DMS153 treated with DMSO at 0.1 percent for 48 hours (cell line): Measurements from ENCODE around the gene TMCO6.
"Not testable (repeated sequence)": the region's sequence is repeated elsewhere in the genome, so short reads cannot be mapped to it uniquely, and the experiment has no call there.

ENCODE experiments used
- DNase-seq: peaks from one replicate; lab custom pipeline; 2025; ENCODE audit not compliant: unreplicated experiment; lab: John Stamatoyannopoulos, UW

TMCO6 gene

DNA sequence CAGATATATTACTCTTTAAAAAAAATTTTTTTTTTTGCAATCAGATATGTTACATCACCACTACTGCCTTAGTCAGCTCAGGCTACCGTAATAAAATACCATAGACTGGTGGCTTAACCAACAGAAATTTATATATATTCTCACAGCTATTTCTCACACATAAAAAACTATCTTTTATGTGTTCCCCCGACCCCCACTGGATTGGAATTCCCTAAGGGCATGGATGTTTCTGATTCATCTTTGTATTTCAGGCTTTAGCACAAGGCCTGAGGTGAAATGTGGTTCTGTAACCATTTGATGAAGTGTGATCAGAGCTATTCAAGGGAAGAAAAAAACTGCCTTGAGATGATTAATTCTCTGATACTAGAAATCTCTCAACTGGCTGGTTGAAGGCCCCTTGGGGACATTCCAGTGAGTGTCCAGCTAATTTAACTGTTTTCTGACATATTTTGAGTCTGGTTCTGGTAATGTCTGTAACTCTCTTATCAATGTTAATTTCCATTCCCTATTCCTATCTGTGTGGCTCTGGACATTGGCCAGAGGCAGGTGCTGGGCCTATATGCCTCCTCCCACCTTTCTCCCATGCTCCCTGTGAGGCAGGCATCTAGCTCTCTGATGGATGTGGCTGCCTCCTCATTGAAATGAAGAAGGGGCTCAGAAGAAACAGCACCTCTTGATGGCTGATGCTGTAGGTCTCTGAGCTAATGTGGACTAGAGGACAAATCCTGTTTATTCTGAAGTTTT, 8.8 kb upstream of the TMCO6 start:
- no peak for DNase-seq

DNA sequence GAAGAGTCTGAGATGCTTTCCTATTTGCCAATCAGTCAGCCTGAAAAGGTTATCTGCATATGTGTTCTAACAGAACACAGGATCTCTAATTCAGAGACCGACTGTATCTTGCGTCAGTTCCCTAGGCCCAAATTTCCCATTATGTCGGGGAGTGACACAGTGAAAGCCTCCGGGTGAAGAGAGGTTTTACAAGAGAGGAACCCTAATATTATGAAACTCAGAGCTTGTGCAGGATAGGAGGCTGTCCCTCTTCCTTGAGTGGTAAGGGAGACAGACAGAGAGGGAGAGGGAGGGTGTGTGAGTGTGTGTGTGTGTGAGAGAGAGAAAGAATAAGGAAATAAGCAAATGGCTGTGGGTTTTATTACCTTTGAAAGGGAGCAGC, 8.2 kb upstream of the TMCO6 start:
- DNase-seq, result no peak

GRCh38 chr5:140631831-140632365, 7.4 kb upstream of the TMCO6 start:
- no peak for DNase-seq

GRCh38 chr5:140632366-140633020, 6.8 kb upstream of the TMCO6 start:
- DNase-seq, result no peak

DNA sequence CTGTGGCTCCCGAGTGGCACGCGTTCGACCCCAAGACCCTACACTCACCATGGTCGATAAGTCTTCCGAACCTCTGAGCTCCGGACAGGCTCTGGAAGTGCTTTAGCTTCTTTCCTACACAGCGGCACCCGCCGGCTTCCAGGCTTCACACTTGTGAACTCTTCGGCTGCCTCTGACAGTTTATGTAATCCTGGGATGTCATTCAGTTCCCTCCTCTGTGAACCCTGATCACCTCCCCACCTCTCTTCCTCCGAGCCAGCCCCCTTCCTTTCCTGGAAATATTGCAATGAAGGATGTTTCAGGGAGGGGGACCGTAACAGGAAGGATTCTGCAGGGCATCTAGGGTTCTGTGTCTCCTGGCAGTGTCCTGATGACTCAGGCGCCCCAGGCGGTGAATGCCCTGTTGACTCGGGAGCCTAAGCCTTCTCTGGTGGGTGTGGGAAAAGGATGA, 6.2 kb upstream of the TMCO6 start, which contains the start of gene CD14:
Gene CD14, minus strand, starts transcription at position 155 of the 451 bp plus-strand sequence. Its CDS starts 104 bp downstream, at position 51.
- DNase-seq, result no peak

- DNase-seq, result no peak
Observed at GRCh38 chr5:140633501-140633900, 5.8 kb upstream of the TMCO6 start.

DNA sequence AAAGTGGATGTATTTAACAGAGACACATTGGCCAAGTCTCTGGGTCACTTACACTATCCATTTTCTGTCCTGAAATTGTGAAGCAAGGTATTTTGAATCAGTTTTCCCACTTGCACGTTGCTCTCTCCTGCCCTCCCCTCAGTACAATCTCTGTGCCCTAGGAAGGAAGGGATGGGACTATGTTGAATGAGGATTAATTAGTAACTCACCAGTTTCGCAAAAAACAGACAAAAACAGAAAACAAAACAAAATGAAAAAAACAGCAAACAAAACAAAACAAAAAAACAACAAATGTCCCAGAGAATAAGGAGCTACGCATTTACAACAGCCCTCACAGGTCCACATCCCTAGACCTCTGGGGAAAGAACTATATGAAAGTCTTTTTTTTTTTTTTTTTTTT, 5.1 kb upstream of the TMCO6 start:
- no peak for DNase-seq

- no peak for DNase-seq
Observed at GRCh38 chr5:140635291-140636257, 3.7 kb upstream of the TMCO6 start.

DNA sequence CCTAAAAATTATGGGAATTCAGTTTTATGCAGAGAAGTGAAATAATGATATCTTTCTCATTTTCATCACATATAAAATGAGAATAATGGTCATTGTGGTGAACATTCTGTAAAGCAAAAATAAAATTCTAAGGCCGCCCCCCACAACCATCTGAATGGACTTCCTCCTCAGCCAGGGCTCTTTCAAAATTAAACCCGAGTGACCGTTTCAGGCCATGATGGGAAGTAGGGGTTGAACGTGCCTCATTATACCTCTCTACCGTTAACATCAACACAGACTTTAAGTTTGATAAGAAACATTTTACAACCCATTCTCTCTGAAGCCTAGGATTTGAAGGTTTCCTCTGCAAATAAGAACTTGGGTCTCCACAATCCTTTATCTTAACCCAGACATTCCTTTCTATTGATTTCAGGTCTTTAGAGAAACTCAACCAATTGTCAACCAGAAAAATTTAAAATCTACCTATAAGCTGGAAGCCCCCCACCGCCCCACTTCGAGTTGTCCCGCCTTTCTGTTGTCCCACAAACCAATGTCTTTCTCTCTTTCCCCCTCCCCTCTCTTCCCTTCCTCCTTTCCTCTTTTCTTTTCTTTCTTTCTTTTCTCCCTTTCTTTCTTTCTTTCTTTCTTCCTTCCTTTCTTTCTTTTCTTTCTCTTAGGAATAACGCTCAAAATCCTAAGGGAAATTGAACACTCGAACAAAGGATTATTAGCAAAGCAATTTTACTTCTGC, 1.7 kb upstream of the TMCO6 start:
- DNase-seq, result no peak

GRCh38 chr5:140638898-140639147, 428 bp upstream of the TMCO6 start:
- not testable (repeated sequence) for DNase-seq

DNA sequence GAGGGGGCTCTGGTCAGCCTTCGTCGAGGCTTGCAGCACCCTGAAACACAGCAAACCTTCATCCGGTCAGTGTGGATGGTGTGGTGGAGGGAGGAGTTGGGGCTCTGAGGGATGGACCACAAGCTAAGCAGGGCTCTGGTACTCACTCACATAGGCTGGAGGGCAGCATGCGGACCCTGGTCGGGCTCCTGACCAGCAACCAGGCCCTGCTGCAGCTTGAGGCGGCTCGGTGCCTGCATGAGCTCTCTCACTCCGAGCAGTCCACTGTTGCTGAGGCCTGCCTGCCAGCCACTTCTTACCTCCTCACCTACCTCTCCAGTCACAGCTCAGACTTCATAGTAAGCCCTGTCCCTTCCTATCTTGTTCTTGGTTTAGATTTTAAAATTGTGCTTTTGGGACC, 2.5 kb downstream of the TMCO6 start:
- DNase-seq, result no peak

- DNase-seq, result no peak
Observed at GRCh38 chr5:140642718-140643117, 3.5 kb downstream of the TMCO6 start.

- DNase-seq, result no peak
Observed at GRCh38 chr5:140647042-140647419, 7.8 kb downstream of the TMCO6 start.

DNA sequence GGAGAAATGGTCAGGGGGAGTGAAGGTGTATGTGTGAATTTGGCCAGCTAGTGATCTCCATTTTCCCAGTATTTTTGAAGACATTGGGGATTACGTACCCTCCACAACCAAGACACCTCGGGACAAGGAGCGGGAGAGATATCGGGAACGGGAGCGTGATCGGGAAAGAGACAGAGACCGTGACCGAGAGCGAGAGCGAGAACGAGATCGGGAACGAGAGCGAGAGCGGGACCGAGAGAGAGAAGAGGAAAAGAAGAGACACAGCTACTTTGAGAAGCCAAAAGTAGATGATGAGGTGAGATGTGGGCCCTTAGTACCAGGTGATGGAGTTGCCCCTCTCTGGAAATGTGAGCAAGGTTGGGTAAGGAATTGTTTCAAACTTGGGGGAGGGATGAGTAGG, 19.6 kb downstream of the TMCO6 start:
- no peak for DNase-seq

GRCh38 chr5:140660371-140660770, 21.1 kb downstream of the TMCO6 start:
- not testable (repeated sequence) for DNase-seq

DNA sequence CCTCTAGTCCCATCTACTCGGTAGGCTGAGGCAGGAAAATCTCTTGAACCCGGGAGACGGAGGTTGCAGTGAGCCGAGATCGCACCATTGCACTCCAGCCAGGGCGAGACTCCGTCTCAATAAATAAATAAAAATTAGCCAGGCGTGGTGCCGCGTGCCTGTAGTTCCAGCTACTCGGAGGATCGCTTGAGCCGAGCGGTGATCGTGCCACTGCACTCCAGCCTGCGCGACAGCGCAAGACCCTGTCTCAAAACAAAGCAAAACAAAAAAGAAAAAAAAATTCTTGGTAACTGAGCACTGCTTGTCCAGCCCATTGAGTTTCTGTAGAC, 24.7 kb downstream of the TMCO6 start:
- DNase-seq, result no peak

- DNase-seq, result peak; percentile 52
Observed at GRCh38 chr5:140664359-140665119, 25.3 kb downstream of the TMCO6 start, which contains the start of gene WDR55. TSS of gene WDR55 (plus strand) at chr5:140664904. CDS start at chr5:140664913, 9 bp downstream.

GRCh38 chr5:140671035-140671434, 31.8 kb downstream of the TMCO6 start:
- not testable (repeated sequence) for DNase-seq

DNA sequence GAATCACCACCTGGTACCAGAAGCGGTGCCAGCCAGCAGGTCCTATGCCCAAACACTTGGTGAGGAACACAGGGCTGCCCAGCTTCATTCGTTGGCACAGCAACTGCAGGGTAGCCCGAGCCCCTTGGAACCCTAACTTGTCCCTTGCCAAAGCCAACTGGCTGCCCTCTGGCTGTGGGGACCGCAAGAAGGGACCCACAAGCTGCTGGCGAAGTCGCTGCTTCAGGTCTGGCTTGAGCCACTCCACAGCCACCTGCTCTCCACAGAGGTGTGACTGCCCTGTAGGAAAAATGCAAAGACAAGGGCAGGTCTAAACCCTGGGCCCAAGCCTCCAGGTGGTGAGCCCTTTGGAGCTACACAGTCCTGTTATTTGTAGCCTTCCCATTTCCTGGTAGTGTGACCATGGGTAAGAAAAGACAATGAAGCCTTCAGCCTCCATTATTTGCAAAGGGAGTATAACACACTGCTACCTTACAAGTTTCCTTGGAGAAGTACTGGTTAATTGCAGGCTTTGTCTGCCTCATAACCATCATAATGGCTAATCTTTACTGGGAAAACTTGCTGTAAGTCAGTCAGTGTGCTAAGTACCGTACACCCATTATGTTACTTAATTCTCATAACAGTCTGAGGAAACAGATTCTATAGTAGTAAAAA, 32.3 kb downstream of the TMCO6 start:
- DNase-seq, result no peak
